Loucy (cell line): ENCODE results near the gene STARD13.

ENCODE experiments used
- H2AFZ ChIP-seq: fragments of 200-600 bp; sonication (generic); 2 replicates; pipeline ENCODE4 v1.6.0; 2016; ENCODE audit warnings: antibody characterized with exemption, mild to moderate bottlenecking, low read length, moderate library complexity
- H3F3A ChIP-seq: fragments of 200-600 bp; 2 replicates; pipeline ENCODE4 v1.6.0; 2016; ENCODE audit warnings: antibody characterized with exemption, low read depth, mild to moderate bottlenecking
- H3K27me3 ChIP-seq: fragments of 200-600 bp; sonication (generic); 2 replicates; pipeline ENCODE4 v1.6.1; 2014; ENCODE audit warnings: low read length, mild to moderate bottlenecking; ENCODE audit not compliant: insufficient read depth, poor library complexity, severe bottlenecking
- H3K36me3 ChIP-seq: fragments of 200-600 bp; sonication (generic); 2 replicates; pipeline ENCODE4 v1.6.1; 2016; ENCODE audit warnings: low read length; ENCODE audit not compliant: insufficient read depth
- H3K4me1 ChIP-seq: fragments of 200-600 bp; sonication (generic); 2 replicates; pipeline ENCODE4 v1.5.1; 2014; ENCODE audit warnings: low read length, mild to moderate bottlenecking; ENCODE audit not compliant: insufficient read depth, poor library complexity, severe bottlenecking
- H3K4me2 ChIP-seq: fragments of 200-600 bp; sonication (generic); 2 replicates; pipeline ENCODE4 v1.6.0; 2014; ENCODE audit warnings: antibody characterized with exemption, low read length, low read depth, mild to moderate bottlenecking; ENCODE audit not compliant: poor library complexity, severe bottlenecking
- H3K4me3 ChIP-seq: fragments of 200-600 bp; sonication (generic); 2 replicates; pipeline ENCODE4 v1.5.1; 2014; ENCODE audit warnings: low read length, mild to moderate bottlenecking, mixed read lengths; ENCODE audit not compliant: poor library complexity, severe bottlenecking
- H3K79me2 ChIP-seq: fragments of 200-600 bp; sonication (generic); 2 replicates; pipeline ENCODE4 v1.6.1; 2014; ENCODE audit warnings: low read length; ENCODE audit not compliant: insufficient read depth
- H3K9ac ChIP-seq: fragments of 200-600 bp; sonication (generic); 2 replicates; pipeline ENCODE4 v1.6.0; 2014; ENCODE audit warnings: mild to moderate bottlenecking, low read depth, low read length, moderate library complexity; ENCODE audit not compliant: poor library complexity, severe bottlenecking
- H3K9me2 ChIP-seq: fragments of 200-600 bp; sonication (generic); replicated peaks from 2 replicates; pipeline ENCODE4 v1.6.1; 2016; ENCODE audit warnings: low read depth, low read length, mixed read lengths
- H3K9me3 ChIP-seq: fragments of 200-600 bp; sonication (generic); 2 replicates; pipeline ENCODE4 v1.6.1; 2014; ENCODE audit warnings: mild to moderate bottlenecking, antibody characterized with exemption, low read length, low read depth; ENCODE audit not compliant: insufficient read depth
- H4K20me1 ChIP-seq: fragments of 200-600 bp; sonication (generic); 2 replicates; pipeline ENCODE4 v1.6.0; 2014; ENCODE audit warnings: antibody characterized with exemption, low read length, mild to moderate bottlenecking; ENCODE audit not compliant: insufficient read depth, poor library complexity, severe bottlenecking
- CTCF ChIP-seq: fragments of 200-600 bp; sonication (generic); conservative IDR thresholded peaks from 2 replicates; pipeline ENCODE4 v1.5.1; 2014; ENCODE audit warnings: mild to moderate bottlenecking, antibody characterized with exemption, low read length
- EZH2phosphoT487 ChIP-seq: fragments of 200-600 bp; IDR thresholded peaks from 2 replicates; pipeline ENCODE4 v1.6.1; 2018; ENCODE audit warnings: antibody characterized with exemption, mild to moderate bottlenecking, moderate library complexity, borderline replicate concordance

The STARD13 gene

GRCh38 chr13:33277037-33277740 is 8.4 kb downstream of the STARD13 start:
- Histone ChIP-seq H3K79me2 (no peaks in the 10 kb centered on the region), H3K27me3 (no peaks in the 10 kb centered on the region), H3K4me3 (no peak overlapping the region), H3K9ac (no peak overlapping the region), H3K9me2 (0 out of 2 replicates have a peak, but pooled peaks cover 3% of the 10 kb centered on the region), H3K36me3 (no peaks in the 10 kb centered on the region), H3K4me1 (no peaks in the 10 kb centered on the region), H2AFZ (no peak overlapping the region), H3K4me2 (no peak overlapping the region), H3K9me3 (no peaks in the 10 kb centered on the region), H4K20me1 (no peaks in the 10 kb centered on the region), H3F3A (no peaks in the 10 kb centered on the region)
- TF ChIP-seq CTCF (no peak), EZH2phosphoT487 (no peak)

DNA sequence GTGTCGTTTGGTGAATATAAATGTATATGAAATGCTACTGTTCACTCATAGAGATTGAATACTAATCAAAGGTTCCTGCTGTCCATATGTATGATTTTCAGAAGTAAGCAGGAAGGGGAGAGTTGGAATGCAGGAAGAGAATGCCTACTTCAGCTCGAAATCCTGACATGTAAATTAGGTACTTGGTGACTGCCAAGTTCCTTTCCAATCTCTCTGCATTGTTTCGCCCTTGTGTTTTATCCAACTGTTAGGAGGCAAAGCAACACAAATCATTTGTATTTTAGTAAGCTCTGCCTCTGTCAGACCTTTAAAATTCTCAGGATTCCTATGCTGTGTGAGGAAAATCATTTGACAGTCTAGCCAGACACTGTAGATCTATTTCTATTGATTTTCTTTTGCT is 9.0 kb downstream of the STARD13 start:
- Histone ChIP-seq H3K4me3 (no peak overlapping the region), H3K27me3 (no peaks in the 10 kb centered on the region), H3K4me1 (no peaks in the 10 kb centered on the region), H3K9me2 (0 out of 2 replicates have a peak, but pooled peaks cover 3% of the 10 kb centered on the region), H3K36me3 (no peaks in the 10 kb centered on the region), H3F3A (no peaks in the 10 kb centered on the region), H3K79me2 (no peaks in the 10 kb centered on the region), H3K9me3 (no peaks in the 10 kb centered on the region), H3K4me2 (no peak overlapping the region), H4K20me1 (no peaks in the 10 kb centered on the region), H2AFZ (no peak overlapping the region), H3K9ac (no peak overlapping the region)
- no peak for TF ChIP-seq CTCF
- no peak for TF ChIP-seq EZH2phosphoT487

DNA sequence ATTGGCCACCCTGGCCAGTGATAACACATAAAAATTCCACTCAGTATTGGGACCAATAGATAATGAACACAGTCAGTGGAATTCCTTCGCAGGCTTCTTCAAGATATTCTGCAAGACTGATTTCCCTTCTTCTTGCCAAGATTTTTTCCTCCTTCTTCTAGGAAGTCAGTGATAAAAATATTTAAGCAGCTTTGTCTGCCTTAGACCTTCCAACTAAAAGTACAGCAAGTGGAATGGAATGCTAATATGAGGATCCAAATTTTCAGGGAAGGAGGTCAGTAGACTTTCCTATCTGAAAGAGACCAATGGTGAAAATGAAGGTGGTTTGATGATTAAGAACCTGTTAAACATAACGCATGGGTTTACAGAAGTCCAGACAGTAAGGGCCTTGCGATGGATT is 9.6 kb downstream of the STARD13 start:
- H3K9me3 ChIP-seq, result no peaks in the 10 kb centered on the region
- H3K79me2 ChIP-seq, result no peaks in the 10 kb centered on the region
- no peak overlapping the region for H3K4me3 ChIP-seq
- no peaks in the 10 kb centered on the region for H3F3A ChIP-seq
- H3K9me2 ChIP-seq, result 0 out of 2 replicates have a peak, but pooled peaks cover 3% of the 10 kb centered on the region
- H3K4me1 ChIP-seq, result no peaks in the 10 kb centered on the region
- no peak overlapping the region for H3K9ac ChIP-seq
- no peaks in the 10 kb centered on the region for H4K20me1 ChIP-seq
- no peaks in the 10 kb centered on the region for H3K36me3 ChIP-seq
- H2AFZ ChIP-seq, result no peak overlapping the region
- TF ChIP-seq CTCF (no peak), EZH2phosphoT487 (no peak)
- H3K4me2 ChIP-seq, result no peak overlapping the region
- no peaks in the 10 kb centered on the region for H3K27me3 ChIP-seq
